GM11168 (cell line): ENCODE data around the gene ICAM3.

ENCODE experiments used
- in situ Hi-C: fragments of 300-500 bp; cut with MboI; formaldehyde crosslinking; loops from one replicate; pipeline ENCODE4 v1.12.0; 2022; ENCODE audit warnings: low sequenced_read_pairs; ENCODE audit not compliant: unreplicated experiment

The ICAM3 gene

GRCh38 chr19:10321874-10322835 lies 17.3 kb downstream of the ICAM3 start:
- in situ Hi-C loops, result no loop called here

GRCh38 chr19:10321417-10321797 lies 18.0 kb downstream of the ICAM3 start:
- in situ Hi-C loops, result no loop called here

GRCh38 chr19:10320602-10321416 lies 18.6 kb downstream of the ICAM3 start:
- in situ Hi-C loops, result no loop called here

GRCh38 chr19:10318807-10319682 lies 20.4 kb downstream of the ICAM3 start:
- in situ Hi-C loops, result no loop called here

- in situ Hi-C loops, result no loop called here
Measured at GRCh38 chr19:10317857-10318462, 21.5 kb downstream of the ICAM3 start.

GRCh38 chr19:10317045-10317856 lies 22.2 kb downstream of the ICAM3 start:
- in situ Hi-C loops, result no loop called here

- in situ Hi-C loops, result no loop called here
Measured at GRCh38 chr19:10316229-10317044, 23.0 kb downstream of the ICAM3 start.

GRCh38 chr19:10315335-10316214 lies 23.8 kb downstream of the ICAM3 start, which contains the start of gene FDX2:
TSS of gene FDX2 (minus strand) at chr19:10316015. CDS start at chr19:10315996, 19 bp downstream.
- in situ Hi-C loops, result no loop called here

- in situ Hi-C loops, result loop anchor here (5.0 kb wide), 1 partner anchor 42 kb away; no protein-coding TSS in a partner anchor
Measured at GRCh38 chr19:10309423-10309822, 30.0 kb downstream of the ICAM3 start, which contains the start of gene ZGLP1. TSS of gene ZGLP1 (minus strand) at chr19:10309815.

GRCh38 chr19:10306327-10306726 lies 33.1 kb downstream of the ICAM3 start:
- in situ Hi-C loops, result loop anchor here (5.0 kb wide), 1 partner anchor 39 kb away; no protein-coding TSS in a partner anchor

GRCh38 chr19:10305139-10305806 lies 34.2 kb downstream of the ICAM3 start:
- in situ Hi-C loops, result loop anchor here (5.0 kb wide), 1 partner anchor 38 kb away; no protein-coding TSS in a partner anchor

GRCh38 chr19:10299545-10300458 lies 39.6 kb downstream of the ICAM3 start:
- in situ Hi-C loops, result no loop called here

- in situ Hi-C loops, result no loop called here
Measured at GRCh38 chr19:10295847-10296591, 43.4 kb downstream of the ICAM3 start.

GRCh38 chr19:10295305-10295846 lies 44.0 kb downstream of the ICAM3 start:
- in situ Hi-C loops, result no loop called here
